Keratinocyte (primary cell): Measurements from ENCODE around the gene FGF12. TPM values are rescaled to one million over a fixed set of nuclear protein-coding genes. Genes with fewer than 3 reads are reported as not detected.
A peak's percentile ranks its signal among the peaks of the same experiment; 100 is the strongest.

ENCODE experiments used
- DNase-seq: peaks from one replicate; pipeline ENCODE4 v3.0.0-alpha.2; 2011; ENCODE audit warnings: low read depth, missing footprints, low spot score
- FAIRE-seq: peaks from 2 replicates; lab custom pipeline; 2011; peaks lifted over from hg19 to GRCh38; lab: Jason Lieb, UNC
- H2AFZ ChIP-seq: 2 replicates; pipeline ENCODE4 v1.6.0; 2012; ENCODE audit warnings: low read length, control low read depth, inconsistent platforms; ENCODE audit not compliant: control insufficient read depth
- H3K27ac ChIP-seq: 2 replicates; pipeline ENCODE4 v1.5.1; 2011; ENCODE audit warnings: low read length; ENCODE audit not compliant: control insufficient read depth, insufficient read depth
- H3K27me3 ChIP-seq: 3 replicates; pipeline ENCODE4 v1.6.0; 2011; ENCODE audit warnings: low read length; ENCODE audit not compliant: control insufficient read depth, insufficient read depth; ENCODE audit errors: extremely low read depth
- H3K36me3 ChIP-seq, 2 experiments: 2 replicates in 1 of 2; 3 replicates in 1 of 2; pipeline ENCODE4 v1.5.1; 2011; ENCODE audit warnings: low read length in 2 of 2, mild to moderate bottlenecking in 1 of 2; ENCODE audit not compliant: control insufficient read depth in 2 of 2, insufficient read depth in 2 of 2; ENCODE audit errors: extremely low read depth in 1 of 2
- H3K4me1 ChIP-seq: 3 replicates; pipeline ENCODE4 v1.5.1; 2011; ENCODE audit warnings: low read length; ENCODE audit not compliant: control insufficient read depth, insufficient read depth; ENCODE audit errors: extremely low read depth
- H3K4me2 ChIP-seq: 3 replicates; pipeline ENCODE4 v1.6.0; 2011; ENCODE audit warnings: low read depth, low read length; ENCODE audit not compliant: control insufficient read depth, insufficient read depth; ENCODE audit errors: extremely low read depth
- H3K4me3 ChIP-seq, 3 experiments: fragments of 200-600 bp in 1 of 3; sonication (generic) in 1 of 3; 2 replicates in 2 of 3; 3 replicates in 1 of 3; pipeline ENCODE4 v1.5.1; 2011 to 2016; ENCODE audit warnings: low read length in 3 of 3, mild to moderate bottlenecking in 3 of 3, control low read depth in 2 of 3, inconsistent platforms in 1 of 3, low read depth in 1 of 3, mixed read lengths in 1 of 3, mixed run types in 1 of 3, moderate library complexity in 1 of 3; ENCODE audit not compliant: control insufficient read depth in 2 of 3, insufficient read depth in 2 of 3; ENCODE audit errors: extremely low read depth in 1 of 3
- H3K79me2 ChIP-seq: 2 replicates; pipeline ENCODE4 v1.6.0; 2012; ENCODE audit warnings: low read length; ENCODE audit not compliant: control insufficient read depth, insufficient read depth
- H3K9ac ChIP-seq: 3 replicates; pipeline ENCODE4 v1.6.0; 2011; ENCODE audit warnings: low read length; ENCODE audit not compliant: control insufficient read depth, insufficient read depth; ENCODE audit errors: extremely low read depth
- H3K9me1 ChIP-seq: 3 replicates; pipeline ENCODE4 v1.6.0; 2011; ENCODE audit warnings: low read length; ENCODE audit not compliant: control insufficient read depth, insufficient read depth; ENCODE audit errors: extremely low read depth
- H3K9me3 ChIP-seq: 2 replicates; pipeline ENCODE4 v1.5.1; 2012; ENCODE audit warnings: low read depth, low read length; ENCODE audit not compliant: control insufficient read depth
- H4K20me1 ChIP-seq: 3 replicates; pipeline ENCODE4 v1.6.0; 2011; ENCODE audit warnings: low read length; ENCODE audit not compliant: control insufficient read depth, insufficient read depth; ENCODE audit errors: extremely low read depth
- CTCF ChIP-seq, 3 experiments: IDR thresholded peaks in 1 of 3; conservative IDR thresholded peaks in 1 of 3; optimal IDR thresholded peaks in 1 of 3; 2 replicates in 2 of 3; 3 replicates in 1 of 3; pipeline versions ENCODE3 to v1.5.1; 2011; ENCODE audit warnings: low read length in 3 of 3, mild to moderate bottlenecking in 3 of 3, moderate library complexity in 2 of 3, control low read depth in 1 of 3, inconsistent platforms in 1 of 3; ENCODE audit not compliant: insufficient read depth in 2 of 3; ENCODE audit errors: extremely low read depth in 1 of 3
- EZH2 ChIP-seq: IDR thresholded peaks from one replicate; pipeline ENCODE4 v1.6.1; 2012; ENCODE audit warnings: inconsistent platforms, mild to moderate bottlenecking, low read length, moderate library complexity
- dilution Hi-C: fragments of 300-500 bp; cut with MboI; formaldehyde crosslinking; loops from one replicate; pipeline ENCODE4 v1.7.0; 2020; ENCODE audit warnings: low sequenced_read_pairs; ENCODE audit not compliant: extremely low pct_ligation_motif_present
- polyA plus RNA-seq, 5 experiments: library from polyadenylated mRNA; depleted of rRNA in 3 of 5; stranded (reverse) in 3 of 5; stranded (forward) in 1 of 5; unstranded in 1 of 5; fragments of >200 nt; gene quantifications; 1 replicate in 1 of 5; 2 replicates in 3 of 5; 3 replicates in 1 of 5; pipeline versions ENCODE4 v1.2.1 to v1.2.3, GENCODE V29; 2011 to 2012; ENCODE audit warnings: missing spikeins in 2 of 5, low read depth in 1 of 5, low replicate concordance in 1 of 5

The FGF12 gene
- polyA plus RNA-seq, 1 donor (not counting 4 experiments of a cell fraction or from before 2014, with no cell fraction given) = 4.1 TPM

GRCh38 chr3:192409838-192410683, 317.3 kb downstream of the FGF12 start:
- peaks cover 45% of the 10 kb centered on the region for H3K27me3 ChIP-seq
- H3K79me2 ChIP-seq = no peaks in the 10 kb centered on the region
- no peaks in the 10 kb centered on the region for H4K20me1 ChIP-seq
- H3K4me3 ChIP-seq = peak overlapping the region in 2 of 3 experiments; percentile 54 to 57
- no peak for DNase-seq
- peak overlapping the region; percentile 39 for H2AFZ ChIP-seq
- H3K36me3 ChIP-seq = no peaks in the 10 kb centered on the region
- FAIRE-seq = no peak
- H3K4me1 ChIP-seq = peaks cover 6% of the 10 kb centered on the region
- H3K4me2 ChIP-seq = peak overlapping the region; percentile 74
- H3K9me3 ChIP-seq = no peaks in the 10 kb centered on the region
- H3K27ac ChIP-seq = no peak overlapping the region
- peak in 1 of 3 experiments; percentile 6 for TF ChIP-seq CTCF (optimal IDR thresholded peaks at IDR 0.05 in 1 of 3, IDR thresholded peaks at IDR 0.05 in 1 of 3, conservative IDR thresholded peaks at IDR 0.05 in 1 of 3; ENCODE audit: extremely low read depth in 1 of 3, insufficient read depth in 2 of 3, low read length in 3 of 3)
- no peak for TF ChIP-seq EZH2
- dilution Hi-C loops = no loop called here
- no peak overlapping the region for H3K9ac ChIP-seq
- H3K9me1 ChIP-seq = no peaks in the 10 kb centered on the region

DNA sequence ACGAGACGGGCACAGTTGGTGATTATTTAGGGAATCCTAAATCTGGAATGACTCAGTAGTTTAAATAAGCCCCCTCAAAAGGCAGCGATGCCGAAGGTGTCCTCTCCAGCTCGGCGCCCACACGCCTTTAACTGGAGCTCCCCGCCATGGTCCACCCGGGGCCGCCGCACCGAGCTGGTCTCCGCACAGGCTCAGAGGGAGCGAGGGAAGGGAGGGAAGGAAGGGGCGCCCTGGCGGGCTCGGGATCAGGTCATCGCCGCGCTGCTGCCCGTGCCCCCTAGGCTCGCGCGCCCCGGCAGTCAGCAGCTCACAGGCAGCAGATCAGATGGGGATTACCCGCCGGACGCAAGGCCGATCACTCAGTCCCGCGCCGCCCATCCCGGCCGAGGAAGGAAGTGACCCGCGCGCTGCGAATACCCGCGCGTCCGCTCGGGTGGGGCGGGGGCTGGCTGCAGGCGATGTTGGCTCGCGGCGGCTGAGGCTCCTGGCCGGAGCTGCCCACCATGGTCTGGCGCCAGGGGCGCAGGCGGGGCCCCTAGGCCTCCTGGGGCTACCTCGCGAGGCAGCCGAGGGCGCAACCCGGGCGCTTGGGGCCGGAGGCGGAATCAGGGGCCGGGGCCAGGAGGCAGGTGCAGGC, 318.0 kb downstream of the FGF12 start:
- Histone ChIP-seq H3K79me2 (no peaks in the 10 kb centered on the region), H3K27me3 (peaks cover 45% of the 10 kb centered on the region), H3K27ac (no peak overlapping the region), H2AFZ (peak overlapping the region; percentile 61), H3K4me1 (peaks cover 6% of the 10 kb centered on the region), H3K4me2 (peak overlapping the region; percentile 74), H3K9me1 (no peaks in the 10 kb centered on the region), H3K4me3 (peak overlapping the region; percentile 28 to 57 (median 54)), H3K36me3 (no peaks in the 10 kb centered on the region), H4K20me1 (no peaks in the 10 kb centered on the region), H3K9ac (no peak overlapping the region), H3K9me3 (no peaks in the 10 kb centered on the region)
- DNase-seq (no peak), FAIRE-seq (no peak)
- dilution Hi-C loops = no loop called here
- no peak for TF ChIP-seq CTCF (optimal IDR thresholded peaks at IDR 0.05 in 1 of 3, IDR thresholded peaks at IDR 0.05 in 1 of 3, conservative IDR thresholded peaks at IDR 0.05 in 1 of 3; ENCODE audit: extremely low read depth in 1 of 3, insufficient read depth in 2 of 3, low read length in 3 of 3)
- peak; percentile 66 for TF ChIP-seq EZH2
